ENCODE measurements around the gene APEH.
A peak's percentile ranks its signal among the peaks of the same experiment; 100 is the strongest.
"Not testable (repeated sequence)": the region's sequence is repeated elsewhere in the genome, so short reads cannot be mapped to it uniquely, and the experiment has no call there.

Gene APEH

GRCh38 chr3:49675912-49676311 lies 1.8 kb downstream of the APEH start:
- no peak for TF ChIP-seq CTCF (conservative IDR thresholded peaks at IDR 0.05; ENCODE audit: control insufficient read depth, insufficient read depth, low read depth, low read length)
- no peak for DNase-seq (ENCODE audit: low read depth)
- H3K4me3 ChIP-seq (ENCODE audit: control insufficient read depth, low read depth, low read length), result no peak overlapping the region

DNA sequence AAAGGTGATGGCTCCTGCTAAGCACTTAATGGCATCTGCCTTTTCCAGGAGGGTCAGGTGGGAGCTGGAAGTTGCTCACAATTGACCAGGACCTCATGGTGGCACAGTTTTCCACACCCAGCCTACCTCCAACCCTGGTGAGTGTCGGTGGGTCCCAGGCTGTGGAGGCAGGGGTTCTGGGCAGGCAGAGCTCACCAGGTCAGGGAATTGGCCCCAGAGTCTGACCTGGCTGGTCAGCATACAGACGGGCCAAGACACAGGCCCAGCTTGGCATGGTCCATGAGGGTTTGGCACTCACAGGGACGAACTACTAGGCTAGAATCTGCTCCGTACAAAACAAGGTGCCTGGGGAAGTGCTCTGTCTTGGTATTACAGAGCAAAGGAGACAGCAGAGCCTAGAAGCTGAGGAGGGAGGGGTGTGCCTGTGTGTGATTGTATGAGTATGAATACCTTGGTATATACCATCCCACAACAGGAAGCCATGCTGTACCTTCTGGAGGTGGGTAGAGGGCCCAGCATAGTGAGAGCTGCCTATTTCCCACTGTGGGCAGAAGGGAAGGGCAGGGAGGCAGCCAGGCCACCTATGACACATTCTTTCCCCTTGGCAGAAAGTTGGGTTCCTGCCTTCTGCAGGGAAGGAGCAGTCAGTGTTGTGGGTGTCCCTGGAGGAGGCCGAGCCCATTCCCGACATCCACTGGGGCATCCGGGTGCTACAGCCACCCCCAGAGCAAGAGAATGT lies 6.5 kb downstream of the APEH start:
- no peak for TF ChIP-seq CTCF (conservative IDR thresholded peaks at IDR 0.05; ENCODE audit: control insufficient read depth, insufficient read depth, low read depth, low read length)
- H3K4me3 ChIP-seq (ENCODE audit: control insufficient read depth, low read depth, low read length), result no peak overlapping the region
- DNase-seq (ENCODE audit: low read depth), result no peak

GRCh38 chr3:49681232-49681522 lies 7.0 kb downstream of the APEH start:
- DNase-seq (ENCODE audit: low read depth), result no peak
- no peak overlapping the region for H3K4me3 ChIP-seq (ENCODE audit: control insufficient read depth, low read depth, low read length)
- no peak for TF ChIP-seq CTCF (conservative IDR thresholded peaks at IDR 0.05; ENCODE audit: control insufficient read depth, insufficient read depth, low read depth, low read length)

DNA sequence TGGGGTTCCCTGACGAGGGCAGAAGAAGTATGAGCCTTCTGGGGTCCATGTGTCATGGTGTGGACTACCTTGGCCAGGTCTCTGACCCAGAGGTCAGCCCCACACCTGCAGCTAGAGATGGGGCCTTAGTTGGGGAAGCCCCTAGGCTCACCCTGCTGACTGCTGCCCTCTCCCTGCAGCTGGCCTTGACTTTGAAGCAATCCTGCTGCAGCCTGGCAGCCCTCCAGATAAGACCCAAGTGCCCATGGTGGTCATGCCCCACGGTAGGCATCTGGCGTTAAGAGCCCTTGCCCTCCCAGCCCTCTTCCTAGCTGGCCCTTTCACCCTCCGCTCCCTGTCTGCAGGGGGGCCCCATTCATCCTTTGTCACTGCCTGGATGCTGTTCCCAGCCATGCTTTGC lies 7.4 kb downstream of the APEH start:
- H3K4me3 ChIP-seq (ENCODE audit: control insufficient read depth, low read depth, low read length), result no peak overlapping the region
- TF ChIP-seq CTCF (conservative IDR thresholded peaks at IDR 0.05; ENCODE audit: control insufficient read depth, insufficient read depth, low read depth, low read length), result no peak

DNA sequence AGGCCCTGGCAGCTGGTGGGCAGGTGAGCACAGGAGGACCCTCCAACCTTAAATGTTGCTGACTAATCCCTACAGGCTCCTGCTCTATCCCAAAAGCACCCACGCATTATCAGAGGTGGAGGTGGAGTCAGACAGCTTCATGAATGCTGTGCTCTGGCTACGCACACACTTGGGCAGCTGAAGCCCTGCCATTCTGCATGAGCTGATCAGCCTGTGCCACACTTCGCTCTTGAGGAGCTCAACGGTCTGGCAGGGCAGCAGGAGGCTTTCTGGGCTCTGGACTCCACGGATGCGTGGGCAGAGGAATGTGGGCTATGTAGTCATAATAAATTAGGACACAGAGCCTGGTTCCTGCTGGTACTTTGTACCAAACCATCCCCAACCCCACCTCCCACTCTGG lies 9.0 kb downstream of the APEH start:
- TF ChIP-seq CTCF (conservative IDR thresholded peaks at IDR 0.05; ENCODE audit: control insufficient read depth, insufficient read depth, low read depth, low read length), result no peak
- no peak overlapping the region for H3K4me3 ChIP-seq (ENCODE audit: control insufficient read depth, low read depth, low read length)
- no peak for DNase-seq (ENCODE audit: low read depth)

More for the DNA sequence above, 7.4 kb downstream of the APEH start:
- no peak for DNase-seq (ENCODE audit: low read depth)

- H3K4me3 ChIP-seq (ENCODE audit: control insufficient read depth, low read depth, low read length); DNase-seq (ENCODE audit: low read depth): not testable (repeated sequence)
Measured at GRCh38 chr3:49684453-49684852, 10.3 kb downstream of the APEH start.

DNA sequence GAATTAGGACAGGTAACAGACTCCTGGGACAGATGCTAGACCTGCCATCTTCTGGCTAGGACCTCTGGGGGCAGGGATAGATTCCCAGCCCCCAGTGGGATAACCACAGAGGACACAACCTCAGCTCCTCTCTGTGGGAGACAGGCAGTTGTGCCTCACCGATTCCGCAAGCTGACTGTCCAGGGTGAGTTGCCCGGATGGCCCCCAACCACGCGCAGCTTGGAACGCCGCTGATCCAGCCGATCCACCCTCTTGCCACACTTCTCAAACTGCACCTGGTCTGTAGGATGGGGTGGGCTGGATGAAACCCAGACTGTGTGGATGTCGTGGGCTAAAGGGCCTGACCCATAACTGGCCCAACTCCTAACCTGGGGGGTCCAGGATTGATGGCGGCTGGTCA lies 11.0 kb downstream of the APEH start:
- not testable (repeated sequence) for DNase-seq (ENCODE audit: low read depth); H3K4me3 ChIP-seq (ENCODE audit: control insufficient read depth, low read depth, low read length)

- not testable (repeated sequence) for DNase-seq (ENCODE audit: low read depth); H3K4me3 ChIP-seq (ENCODE audit: control insufficient read depth, low read depth, low read length)
Measured at GRCh38 chr3:49685846-49686245, 11.7 kb downstream of the APEH start.

DNA sequence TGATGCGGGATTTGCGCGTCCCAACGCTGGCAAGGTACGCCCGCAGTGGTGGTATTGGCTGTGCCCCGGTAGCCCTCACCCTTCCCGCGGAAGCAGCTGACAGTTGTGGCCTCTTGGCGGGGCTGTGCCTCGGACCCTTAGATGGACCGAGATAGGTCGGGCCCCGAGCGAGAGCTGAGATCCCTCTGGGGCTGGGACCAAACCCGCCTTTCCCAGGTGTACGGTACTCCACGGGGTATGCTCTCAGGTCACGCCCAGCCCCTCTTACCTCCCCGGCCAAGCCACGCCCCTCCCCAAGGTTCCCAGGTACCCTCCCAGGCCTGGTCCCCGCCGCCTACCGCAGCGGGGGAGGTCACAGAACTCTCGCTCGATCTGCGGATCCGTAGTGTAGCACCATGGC lies 12.2 kb downstream of the APEH start:
- peak overlapping the region; percentile 25 for H3K4me3 ChIP-seq (ENCODE audit: control insufficient read depth, low read depth, low read length)
- not testable (repeated sequence) for DNase-seq (ENCODE audit: low read depth)

DNA sequence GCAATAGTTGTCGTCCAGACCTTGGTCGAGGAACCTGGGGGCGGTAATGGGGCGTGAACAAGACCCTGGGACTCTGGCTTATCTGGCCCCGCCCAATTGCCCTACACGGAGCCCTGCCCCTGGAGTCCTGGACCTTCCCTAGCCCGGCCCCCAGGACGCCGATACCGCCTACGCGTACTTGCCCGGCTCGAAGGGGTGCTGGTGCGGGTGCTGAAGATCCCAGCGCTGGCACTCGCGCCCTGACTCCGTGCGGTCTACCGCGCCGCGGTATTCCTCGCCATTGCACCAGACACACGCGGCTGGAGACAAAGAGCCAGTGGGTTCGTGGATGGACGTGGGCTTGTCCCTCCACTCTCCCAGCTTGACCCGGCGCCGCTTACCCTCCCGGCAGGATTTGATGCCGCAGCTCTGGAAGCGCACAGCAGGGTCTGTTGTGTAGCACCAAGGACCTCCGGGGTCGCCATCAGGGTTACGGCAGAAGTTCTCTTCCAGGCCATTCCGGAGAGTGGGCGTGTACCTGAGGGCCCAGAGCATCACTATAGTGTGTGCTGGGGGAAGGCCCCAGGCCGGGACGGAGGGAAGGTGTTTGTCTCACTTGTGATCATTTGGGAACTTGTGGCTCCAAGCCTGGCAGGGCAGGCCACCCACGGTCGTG lies 12.7 kb downstream of the APEH start:
- peak; percentile 46 for DNase-seq (ENCODE audit: low read depth)
- H3K4me3 ChIP-seq (ENCODE audit: control insufficient read depth, low read depth, low read length), result peak overlapping the region; percentile 25

DNA sequence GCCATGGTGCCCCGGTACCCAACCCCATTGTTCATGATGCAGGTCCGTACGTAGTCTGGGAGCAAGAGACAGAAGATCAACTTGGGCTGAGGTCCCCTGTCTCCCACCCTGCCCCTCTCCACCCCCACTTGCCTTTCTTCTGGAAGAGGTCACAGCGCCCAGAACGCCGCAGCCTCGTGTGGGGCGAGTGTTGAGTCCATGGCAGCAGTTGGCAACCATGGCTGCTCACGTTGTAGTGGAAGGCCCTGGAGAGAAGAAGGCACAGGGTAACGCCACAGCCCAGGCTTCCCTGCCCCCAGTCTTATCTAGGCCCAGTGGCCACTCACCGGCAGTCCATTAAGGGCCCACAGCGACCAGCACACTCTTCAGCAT lies 13.3 kb downstream of the APEH start:
- DNase-seq (ENCODE audit: low read depth); H3K4me3 ChIP-seq (ENCODE audit: control insufficient read depth, low read depth, low read length): not testable (repeated sequence)

DNA sequence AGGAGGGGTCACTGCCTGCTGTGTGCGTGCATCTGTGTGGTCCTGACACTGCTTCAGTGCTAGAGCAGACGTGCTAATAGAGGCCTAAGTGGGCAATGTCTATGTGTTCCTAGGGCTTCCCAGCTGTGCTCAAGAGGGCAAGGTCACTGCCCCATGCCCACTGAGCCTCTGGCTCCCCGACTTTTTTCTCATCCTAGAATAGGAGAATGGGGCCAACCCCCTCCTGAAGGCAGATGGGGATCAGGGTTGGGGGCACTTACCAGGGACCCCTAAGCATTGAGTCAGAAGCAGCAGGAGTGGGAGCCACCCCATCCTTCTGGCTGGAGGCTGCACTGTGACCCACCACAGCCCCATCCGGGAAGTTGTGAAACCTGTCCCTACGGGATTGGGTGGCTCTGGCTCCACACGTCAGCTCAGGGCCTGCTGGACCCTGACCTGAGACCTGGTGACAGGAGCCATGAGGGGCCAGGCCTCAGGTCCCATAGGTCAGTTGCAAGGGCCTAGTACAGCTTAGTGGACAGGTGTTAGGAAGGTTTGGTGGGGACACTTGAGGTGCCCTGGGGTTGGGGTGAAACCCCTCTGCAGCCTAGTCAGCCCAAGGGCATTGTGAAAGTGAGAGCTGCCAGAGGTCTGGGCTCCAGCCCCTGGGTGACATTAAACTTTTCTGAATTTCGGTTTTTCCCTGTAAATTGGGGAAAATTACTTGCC lies 14.3 kb downstream of the APEH start:
- not testable (repeated sequence) for DNase-seq (ENCODE audit: low read depth)

More for the DNA sequence above, 14.3 kb downstream of the APEH start:
- H3K4me3 ChIP-seq (ENCODE audit: control insufficient read depth, low read depth, low read length), result peak overlapping the region; percentile 90
